ENCODE results near the gene ADISSP.
A peak's percentile ranks its signal among the peaks of the same experiment; 100 is the strongest.

ADISSP gene

GRCh38 chr20:3738111-3739053 is 29.2 kb downstream of the ADISSP start:
- DNase-seq (ENCODE audit: low read depth in 2 of 2): no peak

- no peak for DNase-seq (ENCODE audit: low read depth in 2 of 2)
Observed at GRCh38 chr20:3735768-3736167, 31.8 kb downstream of the ADISSP start.

DNA sequence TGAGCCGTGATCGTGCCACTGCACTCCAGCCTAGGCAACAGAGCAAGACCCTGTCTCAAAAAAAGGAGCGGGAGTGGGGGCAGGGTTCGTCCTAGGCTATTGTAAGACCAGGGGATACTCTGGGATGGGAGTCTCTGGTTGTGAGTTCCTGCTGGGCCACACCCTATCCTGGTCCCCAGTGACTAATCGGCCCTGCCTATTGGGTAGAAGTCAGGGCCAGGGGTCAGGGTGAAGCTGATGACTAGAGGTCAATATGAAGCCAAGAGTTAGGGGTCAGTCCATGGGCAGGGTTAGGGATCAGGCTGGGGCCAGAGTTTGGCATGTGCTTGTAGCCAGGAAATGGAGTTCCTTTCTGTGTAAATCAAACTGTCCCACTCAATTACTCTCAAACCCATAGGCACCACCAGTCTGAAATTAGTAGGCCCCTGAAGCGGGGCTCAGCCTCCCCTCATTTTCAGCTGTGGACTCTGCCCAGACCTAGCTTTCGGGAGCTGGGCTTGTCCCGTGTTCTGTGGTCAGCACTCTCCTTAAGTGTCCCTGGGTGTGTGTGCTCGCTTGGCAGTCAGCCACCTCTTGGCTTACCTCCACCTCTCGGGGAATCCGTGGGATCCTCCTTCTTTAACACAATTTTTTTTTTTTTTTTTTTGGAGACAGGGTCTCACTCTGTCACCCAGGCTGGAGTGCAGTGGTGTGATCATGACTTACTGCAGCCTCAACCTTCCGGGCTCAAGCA is 33.3 kb downstream of the ADISSP start:
- DNase-seq (ENCODE audit: low read depth in 2 of 2): no peak

GRCh38 chr20:3733119-3733995 is 34.2 kb downstream of the ADISSP start:
- no peak for DNase-seq (ENCODE audit: low read depth in 2 of 2)

GRCh38 chr20:3732327-3733118 is 35.0 kb downstream of the ADISSP start, which contains the start of gene HSPA12B:
Gene HSPA12B (plus strand): TSS chr20:3732685. CDS start chr20:3738675, 5,990 bp downstream.
- no peak for DNase-seq (ENCODE audit: low read depth in 2 of 2)

DNA sequence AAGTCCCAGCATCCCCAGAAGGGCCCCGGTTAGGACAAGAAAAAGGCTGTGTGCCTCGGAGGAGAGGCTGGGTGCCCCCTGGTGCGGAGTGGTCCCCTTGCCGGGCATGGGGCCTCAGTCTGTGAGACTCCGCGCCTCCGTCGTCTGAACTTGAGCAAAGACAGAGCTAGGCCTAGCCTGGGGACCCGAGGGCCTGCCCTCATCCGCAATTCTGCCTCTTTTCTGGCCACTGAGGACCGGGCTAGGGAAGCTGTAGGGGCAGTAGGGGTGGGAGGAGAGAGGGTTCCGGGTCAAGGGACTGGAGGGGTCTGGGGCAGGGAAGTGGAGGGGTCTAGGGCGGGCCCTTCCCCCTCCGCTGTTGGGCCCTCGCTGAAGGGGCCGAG is 35.6 kb downstream of the ADISSP start:
- no peak for DNase-seq (ENCODE audit: low read depth in 2 of 2)

DNA sequence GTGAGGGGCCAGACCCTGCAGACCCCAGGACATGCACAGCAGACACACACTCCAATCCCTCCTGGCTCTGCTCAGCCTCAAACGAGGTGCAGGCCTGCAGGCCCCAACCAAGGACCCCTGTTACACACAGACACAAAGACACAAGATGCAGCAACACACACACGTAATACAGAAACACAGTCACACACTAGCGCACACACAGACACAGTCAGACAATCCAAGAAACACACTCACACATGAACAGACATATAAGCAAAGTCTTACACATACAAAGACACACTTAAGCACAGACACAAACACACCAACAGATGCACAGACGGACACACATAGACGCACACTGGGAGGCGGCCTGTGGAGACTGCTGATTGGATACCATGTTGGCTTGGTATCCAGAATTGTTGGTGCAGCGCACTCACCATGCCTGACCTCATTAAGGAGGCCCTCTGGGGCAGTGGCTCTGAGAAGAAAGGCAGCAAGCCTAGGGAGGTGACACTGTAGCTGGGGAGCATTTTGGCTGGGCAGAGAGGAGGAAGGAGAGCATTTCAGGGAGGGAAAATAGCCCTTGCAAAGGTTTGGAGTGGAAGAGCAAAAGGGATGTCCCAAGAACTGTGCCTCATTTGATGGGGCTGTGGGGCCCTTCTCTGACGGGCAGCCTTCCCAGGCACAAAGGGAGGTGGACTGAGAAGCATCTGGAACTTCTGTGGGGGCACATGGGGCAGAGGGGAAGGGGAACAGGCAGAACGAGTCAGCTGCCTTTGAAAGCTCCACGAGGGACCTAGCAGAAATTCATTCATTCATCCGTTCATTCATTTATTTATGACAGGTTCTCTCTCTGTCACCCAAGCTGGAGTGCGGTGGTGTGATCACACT is 36.5 kb downstream of the ADISSP start:
- no peak for DNase-seq (ENCODE audit: low read depth in 2 of 2)

- DNase-seq (ENCODE audit: low read depth in 2 of 2): no peak
Observed at GRCh38 chr20:3729811-3730540, 37.6 kb downstream of the ADISSP start.

DNA sequence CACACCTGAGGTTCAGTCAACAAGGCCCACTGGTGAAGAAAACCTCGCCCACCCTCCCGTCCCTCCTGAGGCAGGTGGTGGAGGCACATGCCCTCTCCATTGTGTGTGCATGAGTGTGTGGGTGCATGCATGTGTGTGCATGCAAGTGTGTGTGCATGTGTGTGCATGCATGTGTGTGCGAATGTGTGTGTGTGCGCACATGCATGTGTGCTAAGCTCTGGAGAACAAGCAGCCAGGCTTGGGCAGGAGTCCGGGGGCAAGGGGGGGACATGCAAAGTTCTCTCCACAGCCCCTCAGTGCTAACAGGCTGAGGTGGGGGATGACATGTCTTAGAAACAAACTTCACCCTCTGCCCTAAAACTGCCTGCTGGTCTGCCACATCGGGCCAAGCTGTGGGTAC is 38.2 kb downstream of the ADISSP start:
- no peak for DNase-seq (ENCODE audit: low read depth in 2 of 2)

GRCh38 chr20:3728876-3729275 is 38.7 kb downstream of the ADISSP start:
- no peak for DNase-seq (ENCODE audit: low read depth in 2 of 2)

- DNase-seq (ENCODE audit: low read depth in 2 of 2): no peak
Observed at GRCh38 chr20:3728354-3728753, 39.2 kb downstream of the ADISSP start.

DNA sequence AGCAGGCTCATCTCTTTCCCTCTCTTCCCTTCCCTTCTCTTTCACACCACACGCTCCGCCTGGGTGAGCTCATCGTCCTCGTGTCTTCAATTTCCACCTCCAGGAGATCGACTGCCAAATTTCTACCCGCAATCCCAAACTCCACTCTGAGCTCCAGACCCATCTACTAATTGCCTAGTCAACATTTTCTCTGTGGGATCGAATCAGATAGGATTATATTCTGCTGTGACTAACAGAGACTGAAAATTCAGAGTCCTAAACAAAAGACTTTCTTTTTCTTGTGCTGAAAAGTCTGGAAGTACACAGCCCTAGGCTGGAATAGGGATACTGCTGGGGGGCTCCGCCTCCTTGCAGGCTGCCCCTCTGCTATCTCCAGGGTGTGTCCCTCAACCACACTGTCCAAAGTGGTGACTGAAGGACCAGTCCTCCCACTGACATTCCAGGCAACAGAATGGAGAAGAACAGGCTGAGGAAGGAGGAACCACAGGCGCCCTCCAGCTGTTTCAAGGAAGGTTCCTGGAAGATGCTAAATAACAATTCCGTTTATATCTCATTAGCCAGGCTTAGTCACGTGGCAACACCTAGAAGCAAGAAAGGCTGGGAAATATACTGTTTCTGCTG is 40.0 kb downstream of the ADISSP start:
- peak; percentile 32 to 37 for DNase-seq (ENCODE audit: low read depth in 2 of 2)

GRCh38 chr20:3724356-3724755 is 43.2 kb downstream of the ADISSP start:
- no peak for DNase-seq (ENCODE audit: low read depth in 2 of 2)

DNA sequence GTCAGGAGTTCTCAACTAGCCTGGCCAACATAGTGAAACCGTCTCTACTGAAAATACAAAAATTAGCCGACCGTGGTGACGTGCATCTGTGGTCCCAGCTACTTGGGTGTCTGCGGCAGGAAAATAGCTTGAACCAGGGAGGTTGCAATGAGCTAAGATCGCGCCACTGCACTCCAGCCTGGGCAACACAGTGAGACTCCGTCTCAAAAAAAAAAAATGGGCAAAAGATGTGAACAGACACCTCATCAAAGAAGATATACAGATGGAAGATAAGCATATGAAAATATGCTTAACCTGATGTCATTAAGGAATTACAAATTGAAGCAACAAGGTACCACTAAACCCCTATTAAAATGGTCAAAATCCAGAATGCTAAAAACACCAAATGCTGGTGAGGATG is 44.3 kb downstream of the ADISSP start:
- no peak for DNase-seq (ENCODE audit: low read depth in 2 of 2)

GRCh38 chr20:3721912-3722311 is 45.6 kb downstream of the ADISSP start:
- DNase-seq (ENCODE audit: low read depth in 2 of 2): no peak

- DNase-seq (ENCODE audit: low read depth in 2 of 2): no peak
Observed at GRCh38 chr20:3720626-3721025, 46.9 kb downstream of the ADISSP start.

DNA sequence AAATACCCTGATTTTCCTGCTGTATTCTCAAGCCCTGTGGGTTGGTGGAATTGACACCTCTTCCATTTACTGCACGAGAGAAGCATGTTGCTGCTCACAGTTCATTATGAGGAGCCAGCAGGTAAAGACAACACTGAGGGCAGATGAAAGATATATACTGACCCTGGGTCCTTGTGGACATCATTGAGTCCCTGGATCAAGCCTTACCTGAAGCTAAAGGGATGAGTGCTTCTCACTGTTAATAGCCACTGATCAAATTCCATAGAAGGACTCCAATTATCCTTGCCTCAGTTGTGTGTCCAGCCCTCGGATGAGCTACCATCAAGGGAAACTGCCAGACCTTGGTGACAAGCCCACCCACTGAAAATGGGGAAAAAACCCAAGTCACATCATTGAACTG is 47.5 kb downstream of the ADISSP start:
- no peak for DNase-seq (ENCODE audit: low read depth in 2 of 2)

DNA sequence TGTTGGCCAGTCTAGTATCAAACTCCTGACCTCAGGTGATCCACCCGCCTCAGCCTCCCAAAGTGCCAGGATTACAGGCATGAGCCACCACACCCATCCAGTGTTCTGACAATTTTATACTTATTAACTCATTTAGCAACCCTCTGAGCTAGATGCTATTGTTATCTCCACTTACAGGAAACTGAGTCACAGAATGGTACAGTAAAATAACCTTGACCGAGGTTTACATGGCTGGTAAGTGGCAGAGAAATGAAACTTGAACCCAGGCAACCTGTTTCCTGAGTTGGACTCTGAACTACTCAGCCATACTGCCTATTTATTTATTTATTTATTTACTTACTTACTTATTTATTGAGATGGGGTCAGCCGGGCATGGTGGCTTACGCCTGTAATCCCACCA is 48.5 kb downstream of the ADISSP start:
- DNase-seq (ENCODE audit: low read depth in 2 of 2): no peak
